Testis (tissue), 2 donors: ENCODE results near the gene MSI2.

Source experiments
- POLR2A ChIP-seq: fragments of 450-650 bp; IDR thresholded peaks from one replicate; pipeline ENCODE4 v1.6.1; 2017; ENCODE audit warnings: antibody characterized with exemption, mild to moderate bottlenecking, moderate library complexity
- TF ChIP-seq, protein P1 (sequence below), 3 experiments: fragments of 450-650 bp in 2 of 3; fragments of 200-600 bp in 1 of 3; sonication (generic) in 1 of 3; IDR thresholded peaks; one replicate each; pipeline ENCODE4 v1.5.1; 2016 to 2019; ENCODE audit warnings: antibody characterized with exemption in 3 of 3, mild to moderate bottlenecking in 2 of 3, moderate library complexity in 1 of 3

DNA sequence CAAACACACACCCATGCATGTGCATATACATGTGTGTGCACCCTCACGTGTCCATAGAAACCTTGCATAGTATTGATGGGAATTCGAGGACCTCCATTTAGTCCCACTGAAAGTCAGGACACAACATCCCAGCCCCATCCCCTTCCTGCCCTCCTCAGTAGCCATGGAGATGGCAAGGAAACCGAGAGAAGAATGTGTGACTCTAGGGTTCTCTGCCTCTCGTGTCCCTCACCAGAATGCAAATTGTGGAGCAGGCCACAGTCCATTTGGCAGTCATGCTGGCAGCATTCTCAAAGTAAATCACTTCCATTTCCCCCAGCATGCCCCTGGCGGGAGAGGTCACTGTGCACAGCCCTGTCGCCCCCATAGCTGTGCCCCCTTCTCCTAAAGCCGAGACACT, 141.1 kb downstream of the MSI2 start:
- TF ChIP-seq, protein P1, sequence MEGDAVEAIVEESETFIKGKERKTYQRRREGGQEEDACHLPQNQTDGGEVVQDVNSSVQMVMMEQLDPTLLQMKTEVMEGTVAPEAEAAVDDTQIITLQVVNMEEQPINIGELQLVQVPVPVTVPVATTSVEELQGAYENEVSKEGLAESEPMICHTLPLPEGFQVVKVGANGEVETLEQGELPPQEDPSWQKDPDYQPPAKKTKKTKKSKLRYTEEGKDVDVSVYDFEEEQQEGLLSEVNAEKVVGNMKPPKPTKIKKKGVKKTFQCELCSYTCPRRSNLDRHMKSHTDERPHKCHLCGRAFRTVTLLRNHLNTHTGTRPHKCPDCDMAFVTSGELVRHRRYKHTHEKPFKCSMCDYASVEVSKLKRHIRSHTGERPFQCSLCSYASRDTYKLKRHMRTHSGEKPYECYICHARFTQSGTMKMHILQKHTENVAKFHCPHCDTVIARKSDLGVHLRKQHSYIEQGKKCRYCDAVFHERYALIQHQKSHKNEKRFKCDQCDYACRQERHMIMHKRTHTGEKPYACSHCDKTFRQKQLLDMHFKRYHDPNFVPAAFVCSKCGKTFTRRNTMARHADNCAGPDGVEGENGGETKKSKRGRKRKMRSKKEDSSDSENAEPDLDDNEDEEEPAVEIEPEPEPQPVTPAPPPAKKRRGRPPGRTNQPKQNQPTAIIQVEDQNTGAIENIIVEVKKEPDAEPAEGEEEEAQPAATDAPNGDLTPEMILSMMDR (IDR thresholded peaks at IDR 0.05) = no peak
- TF ChIP-seq POLR2A = no peak
